PC-3 (cell line): ENCODE measurements around the gene SERPINI2.

Experiments used
- EZH2 ChIP-seq: fragments of 300-600 bp; sonication (generic); IDR thresholded peaks from one replicate; pipeline ENCODE4 v1.6.1; 2017; ENCODE audit warnings: antibody characterized with exemption, mild to moderate bottlenecking, low read length; ENCODE audit not compliant: unreplicated experiment
- TF ChIP-seq, protein P1 (sequence below): fragments of 300-600 bp; sonication (generic); conservative IDR thresholded peaks from 2 replicates; pipeline ENCODE4 v1.5.1; 2017; ENCODE audit warnings: antibody characterized with exemption, low read depth, mild to moderate bottlenecking, low read length

DNA sequence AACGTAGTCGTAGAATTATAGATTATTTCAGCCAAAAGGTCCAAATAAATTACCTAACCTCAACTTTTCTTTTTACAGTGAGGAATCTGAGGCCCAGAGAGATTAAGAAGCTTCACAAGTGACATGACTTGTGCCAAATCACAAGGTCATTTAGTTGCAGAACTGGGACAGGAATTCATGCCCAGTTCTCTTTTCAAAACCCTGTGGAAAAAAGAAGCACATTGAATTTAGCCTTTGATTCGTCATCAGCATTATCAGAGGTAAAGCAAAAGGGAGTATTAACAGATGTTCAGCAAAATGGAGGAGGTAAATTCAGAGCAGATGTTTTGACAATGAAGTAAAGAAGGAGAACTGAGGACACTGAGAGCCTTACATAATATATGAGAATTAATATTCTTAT lies 4.5 kb downstream of the SERPINI2 start:
- TF ChIP-seq, protein P1, sequence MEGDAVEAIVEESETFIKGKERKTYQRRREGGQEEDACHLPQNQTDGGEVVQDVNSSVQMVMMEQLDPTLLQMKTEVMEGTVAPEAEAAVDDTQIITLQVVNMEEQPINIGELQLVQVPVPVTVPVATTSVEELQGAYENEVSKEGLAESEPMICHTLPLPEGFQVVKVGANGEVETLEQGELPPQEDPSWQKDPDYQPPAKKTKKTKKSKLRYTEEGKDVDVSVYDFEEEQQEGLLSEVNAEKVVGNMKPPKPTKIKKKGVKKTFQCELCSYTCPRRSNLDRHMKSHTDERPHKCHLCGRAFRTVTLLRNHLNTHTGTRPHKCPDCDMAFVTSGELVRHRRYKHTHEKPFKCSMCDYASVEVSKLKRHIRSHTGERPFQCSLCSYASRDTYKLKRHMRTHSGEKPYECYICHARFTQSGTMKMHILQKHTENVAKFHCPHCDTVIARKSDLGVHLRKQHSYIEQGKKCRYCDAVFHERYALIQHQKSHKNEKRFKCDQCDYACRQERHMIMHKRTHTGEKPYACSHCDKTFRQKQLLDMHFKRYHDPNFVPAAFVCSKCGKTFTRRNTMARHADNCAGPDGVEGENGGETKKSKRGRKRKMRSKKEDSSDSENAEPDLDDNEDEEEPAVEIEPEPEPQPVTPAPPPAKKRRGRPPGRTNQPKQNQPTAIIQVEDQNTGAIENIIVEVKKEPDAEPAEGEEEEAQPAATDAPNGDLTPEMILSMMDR = no peak
- no peak for TF ChIP-seq EZH2
